Activated CD8-positive, alpha-beta memory T cell treated with anti-CD3 and anti-CD28 coated beads for 4 hours (primary cell): Measurements from ENCODE around the gene SH2D2A.

ENCODE experiments used
- DNase-seq, 2 donors: peaks; one replicate each; pipeline ENCODE4 v3.0.0-alpha.2; 2020; ENCODE audit warnings: low read depth in 2 of 2

SH2D2A gene

GRCh38 chr1:156823210-156823790, 6.7 kb upstream of the SH2D2A start:
- no peak for DNase-seq

- no peak for DNase-seq
Observed at GRCh38 chr1:156822680-156823079, 6.0 kb upstream of the SH2D2A start.

DNA sequence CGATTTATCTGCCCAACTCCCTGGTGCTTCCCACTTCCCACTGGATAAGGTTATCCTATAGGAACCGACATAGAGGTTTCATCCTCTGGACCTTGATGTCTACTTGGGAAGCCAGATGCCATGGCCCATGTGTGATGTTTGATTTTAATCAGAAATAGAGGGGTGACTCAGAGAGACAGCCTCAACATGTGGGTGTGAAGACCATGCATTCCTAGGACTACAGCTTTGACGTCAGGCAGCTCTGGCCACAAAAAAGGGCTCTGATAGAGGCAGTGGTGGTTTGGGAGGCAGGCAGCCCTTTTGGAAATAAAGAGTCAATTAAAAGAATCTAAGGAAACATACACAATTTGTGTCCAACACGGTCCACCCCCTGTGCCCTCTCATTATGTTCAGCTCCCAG, 5.2 kb upstream of the SH2D2A start:
- DNase-seq = peak in 1 of 2 donors; percentile 54

DNA sequence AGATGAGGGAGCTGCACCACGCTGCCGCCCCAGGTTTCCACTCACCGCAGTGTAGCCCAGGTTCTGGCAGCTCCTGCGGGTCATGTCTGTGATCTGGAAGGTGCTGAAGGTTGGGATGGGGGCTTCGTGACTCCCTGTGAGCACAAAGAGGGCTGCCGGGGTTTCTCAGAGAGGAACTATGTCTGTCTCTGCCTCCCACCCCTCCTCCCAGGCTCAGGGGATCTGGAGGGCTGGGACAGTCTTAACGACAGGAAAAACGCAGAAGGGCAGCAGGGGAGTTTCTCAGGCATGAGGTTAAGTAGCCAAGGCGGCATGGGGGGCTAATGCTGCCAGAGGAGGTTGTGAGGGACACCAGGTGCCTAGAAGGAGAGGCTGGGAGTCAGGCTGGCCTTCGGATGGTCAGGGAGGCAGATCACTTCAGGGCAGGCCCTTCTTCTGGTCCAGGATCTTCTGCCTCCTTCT, 656 bp downstream of the SH2D2A start:
- DNase-seq = no peak

DNA sequence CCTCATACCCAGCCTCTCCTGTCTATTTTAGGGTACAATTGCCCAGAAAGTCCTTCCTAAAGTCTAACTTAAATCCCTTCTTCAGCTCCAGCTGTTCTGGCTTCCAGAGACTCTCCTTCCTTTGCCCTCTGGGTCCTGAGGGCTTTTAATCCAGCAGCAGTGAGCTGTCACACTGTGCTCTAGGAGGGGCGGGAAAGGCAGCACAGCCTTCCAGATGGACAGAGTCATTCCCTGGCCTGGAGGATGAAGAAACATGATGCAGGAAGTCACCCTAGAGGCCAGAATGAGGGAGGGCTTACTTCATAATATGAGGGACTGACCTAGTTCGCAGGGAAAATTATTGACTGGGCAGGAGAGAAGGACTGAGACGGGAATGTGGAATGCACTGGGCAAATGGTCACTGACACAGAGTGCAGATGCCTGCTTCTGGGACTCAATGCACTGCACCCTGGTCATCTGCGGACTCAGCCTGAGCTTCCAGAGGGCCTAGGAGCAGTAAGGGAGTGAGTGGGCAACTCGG, 1.3 kb downstream of the SH2D2A start:
- DNase-seq = no peak

DNA sequence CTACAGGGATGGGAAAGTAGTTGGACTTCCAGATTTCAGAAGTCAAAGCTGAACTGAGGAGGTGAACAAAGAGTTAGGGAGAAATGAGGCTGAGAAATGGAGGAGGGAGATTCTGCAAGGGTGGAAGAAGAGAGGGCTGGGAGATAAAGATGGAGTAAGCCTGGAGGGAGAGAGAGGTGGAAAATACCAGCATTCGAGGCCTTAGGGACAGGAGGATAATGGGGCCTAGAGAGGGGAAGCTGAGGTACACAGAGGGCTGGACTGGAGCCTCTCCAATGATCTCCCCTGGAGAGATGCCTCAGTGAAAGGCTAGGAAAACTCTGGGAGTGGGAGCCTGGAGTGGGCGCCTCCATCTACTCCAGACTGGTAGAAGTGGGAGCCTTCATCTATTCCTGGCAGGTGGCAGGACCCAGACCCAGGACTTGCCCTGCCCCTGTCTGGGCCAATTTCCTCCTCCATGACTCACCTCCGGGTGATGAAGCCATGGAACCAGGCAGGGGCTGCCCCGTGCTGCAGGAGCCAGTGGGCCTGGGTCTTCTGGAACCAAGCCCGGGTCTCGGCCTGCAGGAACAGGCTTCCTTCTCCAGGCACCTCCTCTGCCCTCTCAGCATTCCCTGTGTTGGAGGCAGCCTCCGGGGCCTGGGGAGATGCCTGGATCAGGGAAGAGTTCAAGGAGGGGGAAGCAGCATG, 1.9 kb downstream of the SH2D2A start:
- no peak for DNase-seq

DNA sequence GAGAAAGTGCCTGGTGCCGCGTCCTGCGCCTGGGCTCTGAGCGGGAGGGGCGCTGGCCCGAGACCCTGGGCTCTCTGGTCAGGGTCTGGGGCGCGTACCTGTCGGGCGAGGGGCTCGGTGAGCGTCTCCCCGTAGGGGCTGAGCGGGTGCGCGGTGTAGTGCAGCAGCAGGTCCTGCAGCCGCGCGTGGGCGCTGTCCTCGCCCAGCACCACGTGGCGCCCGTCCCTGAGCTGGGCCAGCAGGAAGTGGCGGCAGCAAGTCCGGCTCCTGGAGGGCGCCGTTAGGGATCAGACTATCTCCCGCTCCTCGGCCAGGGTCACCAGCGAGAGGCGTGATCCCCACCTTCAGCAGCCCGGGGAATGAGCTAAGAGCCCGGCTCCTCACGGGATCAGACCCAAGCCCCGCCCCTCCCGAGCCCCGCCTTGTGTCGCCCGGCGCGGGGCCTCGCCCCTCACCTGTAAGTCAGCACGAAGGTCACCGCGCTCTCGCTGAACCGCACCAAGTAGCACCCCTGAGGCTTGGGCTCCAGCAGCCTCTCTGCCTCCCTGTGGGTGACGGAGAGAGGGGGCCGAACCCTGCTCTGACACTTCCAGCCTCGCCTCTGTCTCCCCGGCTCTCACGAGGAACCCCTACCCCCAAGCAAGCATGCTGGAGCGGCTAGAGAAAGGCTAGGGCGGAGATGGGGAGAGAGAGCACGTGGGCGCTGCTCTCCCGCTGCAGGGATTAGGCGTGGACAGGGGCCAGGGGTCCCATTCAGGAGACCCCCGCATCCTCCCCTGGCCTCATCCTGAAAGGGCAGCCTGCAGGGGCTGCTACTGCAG, 2.7 kb downstream of the SH2D2A start:
- peak; percentile 49 to 64 for DNase-seq

DNA sequence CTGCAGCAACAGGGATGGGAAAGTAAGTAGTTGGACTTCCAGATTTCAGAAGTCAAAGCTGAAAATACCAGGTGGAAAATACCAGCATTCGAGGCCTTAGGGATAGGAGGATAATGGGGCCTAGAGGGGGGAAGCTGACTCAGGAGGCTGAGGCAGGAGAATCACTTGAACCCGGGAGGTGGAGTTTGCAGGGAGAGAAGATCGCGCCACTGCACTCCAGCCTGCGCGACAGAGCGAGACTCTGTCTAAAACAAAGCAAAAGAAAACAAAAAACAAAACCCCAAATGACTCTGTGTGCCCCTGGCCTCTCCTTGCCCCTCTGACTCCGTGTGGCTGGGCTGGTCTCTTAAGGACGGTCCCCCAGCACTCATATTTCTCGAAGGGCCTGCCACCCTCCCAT, 3.4 kb downstream of the SH2D2A start:
- no peak for DNase-seq

DNA sequence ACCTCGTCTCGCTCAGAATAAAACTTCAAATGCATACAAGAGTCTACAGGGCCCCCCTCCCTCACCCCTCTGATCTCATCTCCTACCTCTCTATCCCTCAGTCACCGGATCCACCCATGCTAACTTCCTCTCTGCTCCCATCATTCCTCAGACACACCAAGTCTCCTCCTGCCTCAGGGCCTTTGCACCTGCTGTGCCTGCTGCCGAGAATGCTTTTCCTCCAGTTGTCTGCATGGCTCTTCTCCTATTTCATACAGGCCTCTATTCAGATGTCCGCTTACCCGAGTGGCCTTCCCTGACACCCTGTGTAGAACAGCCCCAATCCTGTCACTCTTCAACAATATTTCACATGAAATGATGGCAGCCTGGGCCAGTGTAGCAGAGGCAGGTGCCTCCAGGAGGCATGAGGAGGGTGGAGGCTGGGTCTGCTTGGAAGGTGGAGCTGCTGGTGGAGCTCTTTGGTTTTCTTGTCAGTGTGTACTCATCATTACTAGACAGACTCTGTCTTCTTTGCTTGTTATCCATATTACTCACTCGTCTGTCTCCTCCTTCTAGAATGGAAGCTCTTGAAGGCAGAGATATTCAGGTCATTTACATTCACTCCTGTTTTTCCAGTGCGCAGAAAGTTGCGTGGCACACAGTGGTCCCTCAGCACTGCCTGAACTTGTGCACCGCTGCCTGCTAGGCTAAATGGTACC, 4.2 kb downstream of the SH2D2A start:
- no peak for DNase-seq

- no peak for DNase-seq
Observed at GRCh38 chr1:156811168-156811567, 5.5 kb downstream of the SH2D2A start.

GRCh38 chr1:156809711-156810366, 6.8 kb downstream of the SH2D2A start:
- DNase-seq = no peak

DNA sequence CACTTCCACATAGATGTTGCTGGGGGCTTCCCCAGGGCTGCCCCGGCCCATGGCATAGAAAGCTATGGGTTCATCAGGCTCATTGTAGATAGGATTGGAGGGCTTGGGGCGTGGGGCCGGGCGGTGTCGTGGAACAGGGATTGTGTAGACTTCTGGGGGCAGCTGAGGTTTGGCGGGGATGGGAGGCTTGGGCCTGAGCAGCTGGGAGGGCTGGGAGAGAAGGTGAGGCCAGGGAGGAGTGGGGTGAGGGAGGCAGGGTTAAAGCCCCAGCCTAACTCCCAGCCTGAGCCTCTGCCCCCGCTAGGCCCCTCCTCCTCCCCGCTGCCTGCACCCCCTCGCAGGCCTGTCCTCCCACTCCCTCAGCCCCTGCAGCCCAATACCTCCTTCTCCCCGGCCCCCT, 7.4 kb downstream of the SH2D2A start:
- no peak for DNase-seq

GRCh38 chr1:156808186-156809030, 8.2 kb downstream of the SH2D2A start:
- no peak for DNase-seq

DNA sequence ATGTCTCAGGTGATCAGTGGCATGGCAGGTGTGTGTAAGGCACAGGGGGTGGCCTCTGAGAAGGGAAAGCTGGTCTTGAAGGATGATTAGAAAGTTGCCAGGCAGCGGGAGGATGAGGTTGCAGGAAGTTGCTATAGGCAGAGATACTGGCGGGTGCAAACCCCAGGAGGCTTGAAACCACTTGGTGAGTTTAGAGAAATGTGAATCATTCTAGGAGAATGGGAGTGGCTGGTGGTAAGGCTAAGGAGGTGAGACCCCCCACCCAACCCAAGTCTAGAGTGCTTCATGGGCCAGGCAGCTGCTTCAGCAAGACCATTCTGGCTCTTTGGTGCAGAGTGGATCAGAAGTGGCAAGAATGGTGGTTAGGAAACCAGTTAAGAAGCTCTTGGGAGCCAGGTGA, 9.0 kb downstream of the SH2D2A start:
- no peak for DNase-seq

DNA sequence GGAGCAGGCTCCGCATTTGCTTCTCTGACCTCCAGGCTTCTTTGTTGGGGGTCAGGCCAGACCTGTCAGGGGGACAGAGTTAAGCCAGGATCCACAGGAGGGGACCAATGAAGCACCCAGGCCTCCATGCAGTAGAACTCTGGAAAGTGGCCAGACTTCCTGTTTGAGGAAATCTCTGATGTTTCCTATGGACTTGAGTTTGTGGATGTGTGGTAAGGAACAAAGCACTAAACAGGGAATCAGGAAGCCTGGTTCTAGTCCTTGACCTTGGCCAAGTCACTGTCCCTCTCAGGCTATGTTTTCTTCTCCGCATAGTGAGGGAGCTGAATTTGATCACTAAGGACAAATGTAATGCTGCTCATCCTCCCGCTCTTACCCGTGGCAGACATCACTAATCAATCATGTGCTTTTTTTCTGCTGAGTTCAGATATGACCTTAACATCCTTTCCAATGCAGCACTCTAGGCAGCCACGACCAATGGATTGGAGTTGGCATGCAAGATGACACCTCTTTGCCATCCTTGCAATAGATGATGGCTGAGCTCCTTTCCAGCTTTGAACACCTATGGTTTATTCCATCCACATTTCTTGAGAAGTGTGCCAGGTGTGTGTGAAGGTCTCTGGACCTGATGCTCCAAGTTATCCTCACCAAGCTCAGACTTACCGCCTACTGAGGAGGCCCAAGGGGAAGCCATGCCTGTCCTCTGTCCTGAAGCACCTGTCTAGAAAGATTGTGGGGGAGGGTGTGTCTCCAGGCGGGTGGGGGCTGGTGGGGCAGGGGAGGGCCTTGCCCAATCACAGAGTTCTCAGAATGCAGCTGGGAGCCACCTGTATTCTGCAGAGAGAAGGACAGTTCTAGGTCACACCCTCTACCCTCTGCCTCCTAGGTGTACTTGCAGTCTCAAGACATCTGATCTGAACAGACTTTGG, 9.9 kb downstream of the SH2D2A start:
- DNase-seq = no peak

DNA sequence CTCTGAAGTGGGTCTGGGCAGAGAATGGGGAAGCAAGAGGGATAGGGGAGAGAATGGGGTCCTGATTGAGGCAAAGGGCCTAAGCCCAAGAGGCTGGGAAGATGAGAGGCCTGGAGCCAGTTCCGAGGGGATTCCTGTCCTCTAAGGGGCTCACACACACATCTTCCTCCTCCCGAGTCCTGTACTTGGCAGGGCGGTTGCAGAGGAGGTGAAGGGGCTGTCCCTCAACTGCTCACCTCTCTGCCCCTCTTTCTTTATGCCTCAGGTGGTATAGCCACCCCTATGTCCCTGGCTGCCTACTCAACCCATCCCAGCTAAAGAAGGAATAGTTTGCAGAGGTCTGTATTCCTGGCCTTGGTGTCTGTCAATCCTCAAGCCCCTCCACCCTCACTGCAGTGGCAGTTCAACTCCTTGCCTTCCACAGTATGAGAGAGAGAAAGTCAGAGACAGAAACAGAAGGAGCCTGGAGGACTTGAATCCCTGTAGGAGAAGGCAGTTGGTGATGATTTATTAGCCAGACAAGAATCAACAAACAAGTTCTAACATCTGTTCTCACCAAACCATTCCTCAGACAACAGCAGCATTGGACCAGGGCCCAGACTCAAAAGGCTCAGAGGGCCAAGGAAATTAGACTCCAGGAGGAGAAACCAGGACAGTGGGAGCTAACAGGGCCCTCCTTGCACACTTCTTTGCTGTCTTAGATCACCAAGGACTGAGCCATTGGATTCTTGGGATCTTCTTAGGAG, 10.7 kb downstream of the SH2D2A start:
- no peak for DNase-seq

DNA sequence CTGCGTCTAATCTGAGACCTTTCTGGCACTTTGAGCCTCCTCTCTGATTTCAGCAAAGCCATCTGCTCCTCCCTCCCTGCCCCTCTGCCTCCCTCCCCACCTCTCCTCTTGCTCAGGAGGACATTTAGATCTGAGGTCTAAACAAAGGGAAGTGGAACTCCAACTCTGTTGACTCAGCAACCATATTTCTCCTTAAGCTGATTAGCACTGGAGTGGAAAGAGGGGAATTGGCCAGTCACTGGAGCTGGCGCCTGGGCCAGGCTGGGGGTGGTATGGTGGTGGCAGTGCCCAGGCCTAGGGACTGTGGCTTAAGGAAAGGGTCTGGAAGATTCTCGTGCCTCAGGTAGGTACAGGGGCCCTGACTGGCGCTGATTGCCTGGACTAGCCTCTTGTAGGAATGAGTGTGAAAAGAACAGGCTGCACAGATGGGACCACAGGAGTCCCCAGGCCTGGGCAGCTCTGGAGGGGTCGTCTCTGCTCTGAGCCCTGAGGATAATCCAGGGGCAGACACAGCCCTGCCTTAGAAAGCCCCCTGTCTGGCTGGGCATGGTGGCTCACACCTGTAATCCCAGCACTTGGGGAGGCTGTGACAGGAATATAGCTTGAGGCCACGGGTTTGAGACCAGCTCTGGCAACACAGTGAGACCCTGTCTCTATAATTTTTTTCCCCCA, 11.9 kb downstream of the SH2D2A start:
- no peak for DNase-seq

DNA sequence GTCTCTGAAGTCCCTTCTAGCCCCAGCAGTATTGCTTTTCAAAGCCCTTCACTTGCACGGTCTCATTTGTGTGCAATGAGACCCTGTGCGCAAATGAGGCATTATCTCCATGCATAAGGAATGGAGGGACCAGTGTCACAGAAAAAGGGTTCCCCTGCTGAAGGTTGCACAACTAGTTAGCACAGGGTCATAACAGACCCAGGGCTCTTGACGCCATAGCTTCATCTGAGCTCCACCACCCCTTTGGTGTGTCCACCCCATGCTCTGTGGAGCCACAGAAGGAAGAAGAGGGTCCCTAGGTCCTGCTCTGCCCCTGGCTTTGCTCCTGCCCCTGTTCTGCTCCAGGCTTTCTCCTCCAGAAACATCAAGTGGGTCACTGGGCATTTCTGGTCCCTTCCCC, 12.6 kb downstream of the SH2D2A start:
- no peak for DNase-seq
